G401 (cell line): ENCODE results near the gene DYNC2LI1. TPM values are rescaled to one million over a fixed set of nuclear protein-coding genes. Genes with fewer than 3 reads are reported as not detected.
"Not testable (repeated sequence)": the region's sequence is repeated elsewhere in the genome, so short reads cannot be mapped to it uniquely, and the experiment has no call there.

Experiments used
- DNase-seq: peaks from one replicate; pipeline ENCODE4 v3.0.0-alpha.2; 2015; ENCODE audit warnings: low spot score
- in situ Hi-C: cut with HindIII; loops from 2 replicates; pipeline ENCODE4 v1.10.0; 2016; ENCODE audit warnings: low sequenced_read_pairs, mixed read lengths
- total RNA-seq: library from RNA; depleted of rRNA; stranded (reverse); fragments of >200 nt; shearing (Covaris generic); gene quantifications from 2 replicates; pipeline ENCODE4 v1.2.3, GENCODE V29; 2014; rRNA removed

Gene DYNC2LI1
- 22.4 and 27.8 TPM in 2 replicates for total RNA-seq

GRCh38 chr2:43773876-43774613 lies at the start of gene DYNC2LI1:
Gene DYNC2LI1 (plus strand): TSS chr2:43774039. CDS start chr2:43774139, 100 bp downstream.
- DNase-seq: peak; percentile 95
- in situ Hi-C loops: no loop called here

DNA sequence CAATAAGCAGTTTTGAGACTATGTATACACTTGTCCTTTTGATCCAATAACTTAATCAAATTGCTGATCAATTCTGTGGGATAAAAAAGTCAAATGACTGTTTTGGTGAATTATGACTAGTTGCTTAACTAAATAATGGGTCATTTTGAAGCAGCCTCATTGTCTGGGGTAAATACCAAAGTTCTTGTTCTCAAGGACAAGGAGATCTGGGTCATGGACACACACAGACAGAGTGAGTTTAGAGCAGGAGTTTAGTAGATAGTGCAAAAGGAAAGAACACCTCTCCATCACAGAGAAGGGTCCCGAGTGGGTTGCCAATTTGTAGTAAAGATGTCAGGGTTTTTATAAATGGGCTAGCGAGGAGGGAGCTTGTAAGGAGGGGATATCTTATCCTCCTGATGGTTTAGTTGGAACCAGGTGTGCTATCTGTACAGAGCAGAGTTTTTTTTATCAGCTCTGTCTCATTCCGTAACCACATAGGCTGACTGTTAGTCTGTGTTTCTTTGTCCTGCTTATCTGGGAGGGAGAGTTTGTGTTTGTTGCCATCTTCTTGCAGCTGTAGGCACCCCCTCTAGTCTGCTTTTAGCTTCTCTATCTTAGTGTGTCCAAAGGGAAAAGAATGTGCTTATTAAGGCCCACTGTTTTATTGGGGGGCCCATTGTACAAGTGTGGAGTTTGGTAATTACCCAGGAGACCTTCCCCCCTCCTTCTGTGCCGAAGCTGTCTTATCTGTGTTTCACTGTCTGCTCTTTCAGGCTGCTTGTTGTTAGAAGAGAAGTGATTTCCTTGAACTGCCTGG lies 48.9 kb upstream of the DYNC2LI1 start:
- DNase-seq: no peak
- in situ Hi-C loops: no loop called here

DNA sequence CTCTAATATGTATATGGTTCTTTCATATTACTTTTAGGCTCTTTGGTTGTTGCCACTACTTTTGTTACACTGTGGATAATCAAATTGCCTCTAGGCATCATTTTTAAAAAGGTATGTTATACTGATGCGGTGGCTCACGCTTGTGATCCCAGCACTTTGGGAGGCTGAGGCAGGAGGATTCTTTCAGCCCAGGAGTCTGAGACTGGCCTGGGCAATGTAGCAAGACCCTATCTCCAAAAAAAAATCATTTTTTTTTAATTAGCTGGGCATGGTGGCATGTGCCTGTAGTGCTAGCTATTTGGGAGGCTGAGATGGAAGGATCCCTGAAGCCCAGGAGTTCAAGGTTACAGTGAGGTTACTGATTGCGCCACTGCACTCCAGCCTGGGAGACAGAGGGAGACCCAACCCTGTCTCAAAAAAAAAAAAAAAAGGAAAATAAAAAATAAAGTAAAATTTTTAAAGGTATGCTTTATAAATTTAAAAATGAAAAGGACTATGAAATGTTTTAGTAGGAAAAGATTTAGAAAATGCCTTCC lies 48.1 kb upstream of the DYNC2LI1 start:
- DNase-seq: no peak
- in situ Hi-C loops: no loop called here

- in situ Hi-C loops, DNase-seq: not testable (repeated sequence)
Measured at GRCh38 chr2:43726961-43727633, 46.7 kb upstream of the DYNC2LI1 start.

DNA sequence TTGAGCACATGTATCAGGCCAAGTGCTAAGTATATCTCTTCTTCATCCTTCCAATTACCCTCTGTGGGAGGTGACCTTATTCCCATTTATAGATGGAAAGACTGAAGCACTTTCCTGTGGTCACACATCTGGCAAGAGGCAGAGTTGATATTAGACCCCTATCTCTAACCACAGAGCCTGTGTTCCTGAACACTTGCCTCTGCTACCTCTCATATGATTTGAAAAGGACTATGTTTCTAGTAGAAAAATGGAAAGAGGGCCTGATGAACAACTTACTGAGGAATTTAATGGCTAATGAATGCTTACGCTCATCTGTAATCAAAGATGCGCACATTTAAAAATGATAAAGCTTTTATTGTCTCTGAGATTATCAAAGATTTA lies 46.2 kb upstream of the DYNC2LI1 start:
- no peak for DNase-seq
- in situ Hi-C loops: no loop called here

DNA sequence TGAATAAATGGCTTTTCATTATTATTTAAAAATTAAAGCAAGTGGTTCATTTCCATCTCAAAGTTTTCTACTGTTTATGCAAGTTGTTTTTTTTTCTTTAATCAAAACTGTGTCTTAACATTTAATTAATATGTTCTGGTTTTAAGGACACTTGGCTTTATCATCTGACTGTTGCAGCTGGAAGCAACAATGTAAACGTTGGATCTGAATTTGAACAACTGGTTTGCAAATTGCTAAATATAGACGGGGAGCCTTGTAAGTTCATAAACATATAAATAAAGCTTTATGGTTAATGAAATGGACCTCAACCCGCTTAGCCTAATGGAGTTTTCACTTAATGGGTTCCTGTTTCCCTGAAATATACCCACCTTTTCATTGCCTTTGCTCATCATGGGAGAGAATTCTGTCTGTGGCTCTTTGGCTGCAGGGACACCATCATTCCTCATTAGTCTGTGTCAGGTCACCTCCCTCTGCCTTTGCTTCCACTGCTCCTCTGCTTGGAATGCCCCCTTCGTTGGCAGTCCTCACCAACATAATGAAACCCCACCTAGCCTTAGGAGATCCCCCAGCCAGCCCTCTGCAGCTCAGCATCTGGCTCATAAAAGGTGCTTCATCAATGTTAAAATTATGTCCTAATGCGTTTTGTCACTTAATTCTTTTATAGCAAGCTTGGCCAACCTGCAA lies 44.2 kb upstream of the DYNC2LI1 start:
- in situ Hi-C loops: no loop called here
- DNase-seq: no peak

DNA sequence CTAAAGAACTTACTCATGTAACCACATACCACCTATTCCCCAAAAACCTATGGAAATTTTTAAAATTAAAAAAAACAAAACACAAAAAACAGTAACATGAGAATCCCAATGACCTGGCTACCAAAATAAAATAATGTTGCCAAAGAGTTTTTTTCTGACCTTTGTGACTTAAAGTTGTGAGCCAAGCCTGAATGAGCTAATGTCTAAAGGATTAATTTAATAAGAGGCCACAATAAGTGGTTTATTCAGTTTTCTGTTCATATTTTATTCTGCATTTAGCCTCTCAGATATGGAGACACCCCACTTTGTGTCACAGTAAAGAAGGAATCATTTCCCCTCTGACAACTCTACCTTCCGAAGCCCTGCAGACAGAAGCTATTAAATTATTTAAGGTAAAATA lies 42.6 kb upstream of the DYNC2LI1 start:
- no peak for DNase-seq
- in situ Hi-C loops: no loop called here

GRCh38 chr2:43736637-43737036 lies 37.2 kb upstream of the DYNC2LI1 start:
- no peak for DNase-seq
- in situ Hi-C loops: no loop called here

- DNase-seq: no peak
- in situ Hi-C loops: no loop called here
Measured at GRCh38 chr2:43737097-43737854, 36.6 kb upstream of the DYNC2LI1 start.

GRCh38 chr2:43737855-43738254 lies 36.0 kb upstream of the DYNC2LI1 start:
- in situ Hi-C loops: no loop called here
- no peak for DNase-seq

DNA sequence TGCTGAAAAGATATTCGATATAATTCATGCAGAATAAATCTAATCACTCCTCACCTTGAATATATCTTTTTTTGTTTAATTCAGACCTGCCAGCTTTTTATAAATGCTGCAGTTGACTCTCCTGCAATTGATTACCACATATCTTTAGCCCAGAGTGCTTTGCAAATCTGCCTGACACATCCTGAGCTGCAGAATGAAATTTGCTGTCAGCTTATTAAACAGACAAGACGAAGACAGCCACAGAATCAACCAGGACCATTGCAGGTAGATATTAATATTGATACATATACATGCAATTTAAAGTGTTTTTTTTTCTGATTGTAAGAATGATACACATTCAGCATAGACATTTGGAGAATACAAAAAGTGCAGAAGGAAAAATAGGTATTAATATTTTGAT lies 35.6 kb upstream of the DYNC2LI1 start:
- DNase-seq: no peak

DNA sequence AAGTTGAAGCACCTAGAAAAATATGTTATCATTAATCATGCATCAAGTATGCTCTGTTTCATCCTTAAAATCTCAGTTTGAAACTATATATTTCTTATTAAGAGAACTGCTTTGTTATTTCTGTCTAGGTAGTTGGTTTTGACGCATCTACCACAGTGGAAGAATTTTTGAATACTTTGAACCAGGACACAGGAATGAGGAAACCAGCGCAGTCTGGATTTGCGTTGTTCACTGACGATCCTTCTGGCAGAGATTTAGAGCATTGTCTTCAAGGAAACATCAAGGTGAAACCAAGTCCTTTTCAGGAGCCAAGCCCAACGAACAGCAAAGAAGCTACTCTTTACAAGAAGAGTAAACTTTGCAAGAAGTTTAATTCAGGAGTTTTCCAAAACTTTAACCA lies 30.1 kb upstream of the DYNC2LI1 start:
- no peak for DNase-seq
- in situ Hi-C loops: no loop called here

More for the DNA sequence above, 35.6 kb upstream of the DYNC2LI1 start:
- in situ Hi-C loops: no loop called here

GRCh38 chr2:43745457-43745856 lies 28.4 kb upstream of the DYNC2LI1 start:
- in situ Hi-C loops: no loop called here
- no peak for DNase-seq

- DNase-seq: no peak
- in situ Hi-C loops: no loop called here
Measured at GRCh38 chr2:43748333-43748732, 25.5 kb upstream of the DYNC2LI1 start.

- in situ Hi-C loops: no loop called here
- peak; percentile 43 for DNase-seq
Measured at GRCh38 chr2:43749583-43749982, 24.3 kb upstream of the DYNC2LI1 start.

DNA sequence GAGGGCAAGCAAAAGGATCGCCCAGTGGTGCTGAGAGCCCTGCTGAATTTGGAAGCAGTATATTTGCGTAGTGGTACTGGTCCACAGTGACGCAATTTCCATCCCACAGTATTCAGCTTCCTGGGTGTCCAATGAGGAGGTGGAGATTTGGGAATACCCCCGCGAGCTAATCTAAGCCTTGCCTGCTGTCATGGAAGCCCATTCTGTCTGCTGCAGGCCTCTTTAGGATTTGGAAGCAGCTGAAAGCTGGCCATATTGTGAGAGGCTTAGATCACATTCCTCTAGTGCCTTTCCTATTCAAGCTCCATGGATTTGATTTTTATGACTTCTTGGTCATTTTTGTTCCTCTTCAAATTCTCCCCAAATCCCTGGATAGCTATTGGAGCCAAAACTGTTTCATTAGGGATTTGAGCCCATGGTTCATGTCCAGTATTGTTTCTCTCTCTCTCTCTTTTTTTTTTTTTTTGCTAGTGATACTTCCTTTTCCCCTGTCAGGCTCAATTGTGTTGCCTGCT lies 22.3 kb upstream of the DYNC2LI1 start:
- no peak for DNase-seq
- in situ Hi-C loops: no loop called here

DNA sequence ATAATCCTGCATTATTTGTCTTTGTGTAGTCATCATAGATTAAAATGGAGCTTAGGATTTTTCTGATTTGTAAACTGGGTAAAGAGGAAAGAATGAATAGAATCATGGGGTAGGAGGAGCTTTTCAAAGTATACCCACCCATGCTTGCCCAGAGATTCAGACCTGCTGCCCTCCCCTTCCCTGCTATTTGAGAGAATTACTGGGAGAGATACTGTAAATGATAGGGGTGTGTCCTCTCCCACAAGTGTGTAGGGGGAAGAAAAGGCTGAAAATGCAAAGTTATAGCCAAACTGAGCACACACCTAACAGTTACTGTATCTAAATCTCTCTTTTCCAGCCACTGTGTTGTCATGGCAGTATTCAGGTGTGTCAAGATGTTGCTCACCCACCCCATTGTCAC lies 21.5 kb upstream of the DYNC2LI1 start:
- DNase-seq: no peak
- in situ Hi-C loops: no loop called here

DNA sequence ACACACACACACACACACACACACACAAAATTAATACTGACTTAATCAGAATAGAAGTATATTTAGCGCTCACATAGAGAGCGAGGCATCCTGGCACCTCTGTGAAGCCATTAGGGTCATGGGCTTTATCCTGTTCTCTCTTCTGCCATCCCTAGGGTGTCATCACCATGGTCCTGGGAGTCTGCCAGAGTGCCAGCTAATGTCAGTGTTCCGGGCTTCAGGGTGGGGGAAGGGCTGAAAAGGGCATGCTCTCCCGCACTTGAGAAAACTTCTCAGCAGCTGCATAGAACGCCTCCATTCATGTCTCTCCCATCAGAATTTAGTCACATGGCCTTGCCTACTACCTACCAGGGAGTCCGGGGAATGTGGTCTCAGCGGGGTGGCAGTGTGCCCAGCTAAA lies 19.7 kb upstream of the DYNC2LI1 start:
- DNase-seq: no peak
- in situ Hi-C loops: no loop called here
